Esophagus mucosa (tissue), 1 donor: ENCODE data around the gene ASNS. TPM values are rescaled to one million over a fixed set of nuclear protein-coding genes. Genes with fewer than 3 reads are reported as not detected.
A peak's percentile ranks its signal among the peaks of the same experiment; 100 is the strongest.
"Not testable (repeated sequence)": the region's sequence is repeated elsewhere in the genome, so short reads cannot be mapped to it uniquely, and the experiment has no call there.

ENCODE experiments used
- ATAC-seq: fragments of 200-7000 bp; cut with Tn5 transposase; one replicate; pipeline ENCODE4 v1.9.1; 2020
- total RNA-seq: library from RNA; stranded (reverse); gene quantifications from one replicate; pipeline ENCODE4 v1.2.4, GENCODE V29; 2023
- donor health status: DM: yes; HTN: yes; CAD: no.

ASNS gene, protein sequence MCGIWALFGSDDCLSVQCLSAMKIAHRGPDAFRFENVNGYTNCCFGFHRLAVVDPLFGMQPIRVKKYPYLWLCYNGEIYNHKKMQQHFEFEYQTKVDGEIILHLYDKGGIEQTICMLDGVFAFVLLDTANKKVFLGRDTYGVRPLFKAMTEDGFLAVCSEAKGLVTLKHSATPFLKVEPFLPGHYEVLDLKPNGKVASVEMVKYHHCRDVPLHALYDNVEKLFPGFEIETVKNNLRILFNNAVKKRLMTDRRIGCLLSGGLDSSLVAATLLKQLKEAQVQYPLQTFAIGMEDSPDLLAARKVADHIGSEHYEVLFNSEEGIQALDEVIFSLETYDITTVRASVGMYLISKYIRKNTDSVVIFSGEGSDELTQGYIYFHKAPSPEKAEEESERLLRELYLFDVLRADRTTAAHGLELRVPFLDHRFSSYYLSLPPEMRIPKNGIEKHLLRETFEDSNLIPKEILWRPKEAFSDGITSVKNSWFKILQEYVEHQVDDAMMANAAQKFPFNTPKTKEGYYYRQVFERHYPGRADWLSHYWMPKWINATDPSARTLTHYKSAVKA
- 49.7 TPM for total RNA-seq

DNA sequence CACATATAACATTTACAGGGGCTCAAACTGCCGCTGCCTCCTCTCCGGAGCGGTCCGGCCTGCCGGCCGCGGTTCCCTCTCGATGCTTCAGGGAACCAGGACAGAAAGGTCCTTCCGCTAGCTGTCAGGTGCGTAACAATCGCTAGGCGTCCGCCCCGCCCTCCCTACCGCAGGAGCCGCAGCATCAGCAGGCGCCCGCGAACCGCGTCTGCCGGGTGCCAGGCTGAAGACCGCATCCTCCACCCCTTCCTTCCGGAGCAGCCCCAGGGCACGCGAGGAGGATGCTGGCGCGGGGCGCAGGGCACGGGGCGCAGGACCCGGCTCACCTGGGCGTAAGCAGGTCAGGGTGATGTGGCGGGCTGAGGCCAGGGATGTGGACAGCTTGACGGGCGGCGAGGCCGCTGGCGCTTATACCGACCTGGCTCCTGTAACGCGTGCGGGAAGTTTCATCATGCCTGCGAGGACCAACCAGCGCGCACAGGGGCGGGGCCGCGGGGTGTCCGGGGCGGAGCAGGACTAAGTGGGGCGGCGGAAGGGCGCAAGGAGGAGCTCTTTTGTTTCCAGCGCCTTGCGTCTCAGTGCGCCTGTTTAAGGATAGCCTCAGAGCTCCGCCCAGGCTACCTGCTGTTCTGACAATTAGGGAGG, at the start of gene ASNS:
Gene ASNS (minus strand): TSS at position 384 of the 645 bp plus-strand sequence. CDS start 3,252 bp downstream, outside the sequence.
- peak; percentile 100 for ATAC-seq

DNA sequence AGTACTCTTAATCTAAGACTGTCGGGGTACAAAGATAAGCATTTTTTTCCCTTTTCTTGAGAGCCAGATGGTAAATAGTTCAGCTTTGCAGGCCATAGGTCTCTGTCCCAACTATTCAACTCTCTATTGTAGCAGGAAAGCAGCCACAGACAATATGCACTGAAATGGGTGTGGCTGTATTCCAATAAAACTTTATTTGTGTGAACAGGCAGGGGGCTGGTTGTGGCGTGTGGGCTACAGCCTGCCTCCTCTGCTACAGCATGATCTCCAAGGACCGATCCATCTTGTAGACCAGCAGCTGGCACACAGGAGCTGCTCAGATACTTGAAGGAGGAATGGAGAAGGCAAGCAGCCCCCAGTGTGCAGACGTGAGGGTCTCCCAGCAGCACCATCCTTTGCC, 49.0 kb upstream of the ASNS start:
- not testable (repeated sequence) for ATAC-seq

DNA sequence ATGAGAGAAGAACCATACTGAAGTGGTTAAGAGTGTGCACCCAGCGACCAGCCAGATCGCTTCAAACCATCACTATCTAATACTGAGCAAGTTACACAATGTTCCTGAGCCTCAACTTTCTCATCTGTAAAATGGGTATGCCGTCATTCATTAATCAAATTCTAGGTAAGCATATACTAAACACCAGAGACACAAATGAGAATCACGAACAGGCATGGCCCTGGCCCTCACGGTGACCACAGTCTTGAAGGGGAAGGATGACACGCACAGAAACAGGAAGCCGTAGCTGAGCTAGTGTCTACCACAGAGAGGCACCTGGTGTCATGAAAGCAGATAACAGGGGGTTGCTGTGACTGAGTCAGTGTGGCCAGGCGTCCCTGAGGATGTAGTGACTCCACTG, 43.1 kb upstream of the ASNS start:
- not testable (repeated sequence) for ATAC-seq

DNA sequence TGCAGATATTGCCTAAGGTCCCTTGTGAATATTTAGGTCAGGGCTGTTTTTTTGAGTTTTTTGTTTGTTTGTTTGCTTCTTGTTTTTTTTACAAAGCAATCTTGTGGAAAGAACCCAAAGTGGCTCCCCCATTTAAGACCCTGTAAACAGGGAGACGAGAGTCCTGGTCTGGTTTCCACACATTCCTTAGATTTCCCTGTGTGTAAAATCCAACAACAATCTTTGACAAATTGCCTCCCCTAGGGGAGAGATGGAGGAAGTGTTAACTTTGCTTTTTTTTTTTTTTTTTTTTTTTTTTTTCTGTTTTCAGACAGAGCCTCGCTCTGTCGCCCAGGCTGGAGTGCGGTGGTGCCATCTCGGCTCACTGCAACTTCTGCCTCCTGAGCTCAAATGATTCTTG, 40.1 kb upstream of the ASNS start:
- not testable (repeated sequence) for ATAC-seq

DNA sequence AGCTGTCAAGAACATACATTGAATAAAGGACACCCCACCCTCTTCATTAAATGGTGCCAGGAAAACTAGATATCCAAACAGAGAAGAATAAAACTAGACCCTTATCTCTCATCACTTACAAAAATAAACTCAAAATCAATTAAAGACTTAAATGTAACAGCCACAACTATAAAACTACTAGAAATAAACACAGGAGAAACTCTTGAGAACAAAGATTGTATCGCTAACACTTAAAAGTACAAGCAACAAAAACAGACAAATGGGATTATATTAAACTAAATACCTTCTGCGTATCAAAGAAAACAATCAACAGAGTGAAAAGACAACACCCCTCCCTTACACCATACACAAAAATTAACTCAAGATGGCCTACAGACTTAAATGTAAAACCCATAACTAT, 24.7 kb upstream of the ASNS start:
- not testable (repeated sequence) for ATAC-seq

DNA sequence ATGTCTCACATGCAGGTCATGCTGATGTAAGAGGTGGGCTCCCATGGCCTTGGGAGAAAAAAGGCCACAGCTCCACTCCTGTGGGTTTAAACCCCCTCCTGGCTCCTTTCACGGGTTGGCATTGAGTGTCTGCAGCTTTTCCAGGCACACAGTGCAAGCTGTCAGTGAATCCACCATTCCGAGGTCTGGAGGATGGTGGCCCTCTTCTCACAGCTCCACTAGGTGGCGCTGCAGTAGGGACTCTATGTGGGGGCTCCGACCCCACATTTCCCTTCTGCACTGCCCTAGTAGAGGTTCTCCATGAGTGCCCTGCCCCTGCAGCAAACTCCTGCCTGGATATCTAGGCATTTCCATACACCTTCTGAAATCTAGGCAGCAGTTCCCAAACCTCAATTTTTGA, 19.5 kb upstream of the ASNS start:
- ATAC-seq, result not testable (repeated sequence)

DNA sequence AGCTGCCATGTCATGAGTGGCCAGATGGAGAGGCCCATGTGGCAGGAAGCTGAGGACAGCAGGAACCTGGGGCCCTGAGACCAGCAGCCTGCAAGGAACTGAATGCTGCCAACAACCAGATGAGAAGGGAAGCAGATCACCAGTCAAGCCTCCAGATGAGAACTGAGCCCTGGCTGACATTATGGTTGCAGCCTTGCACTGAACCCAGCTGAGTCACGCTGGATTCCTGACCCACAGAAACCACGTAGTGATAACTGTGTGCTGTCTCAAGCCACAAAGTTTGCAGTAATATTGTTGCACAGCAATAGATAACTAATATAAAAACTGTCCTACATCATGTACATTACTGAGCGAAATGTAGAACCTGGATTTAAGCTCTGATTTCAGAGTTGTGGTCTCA, 7.3 kb upstream of the ASNS start:
- not testable (repeated sequence) for ATAC-seq

DNA sequence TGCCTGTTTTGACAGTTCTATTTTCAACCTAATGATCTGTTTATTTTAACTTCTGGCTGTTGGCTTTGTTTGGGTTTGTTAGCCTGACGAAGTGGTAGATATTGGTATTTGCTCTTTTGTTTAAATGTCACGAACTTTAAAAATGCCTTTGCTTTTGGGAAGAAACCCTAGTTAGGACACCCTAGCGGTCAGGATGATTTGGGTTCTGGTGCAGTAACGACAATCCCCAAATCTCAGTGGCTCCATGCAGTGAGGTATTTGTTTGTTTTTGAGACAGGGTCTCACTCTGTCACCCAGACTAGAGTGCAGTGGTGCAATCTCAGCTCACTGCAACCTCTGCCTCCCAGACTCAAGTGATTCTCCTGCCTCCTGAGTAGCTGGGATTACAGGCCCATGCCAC, 2.7 kb upstream of the ASNS start:
- not testable (repeated sequence) for ATAC-seq

DNA sequence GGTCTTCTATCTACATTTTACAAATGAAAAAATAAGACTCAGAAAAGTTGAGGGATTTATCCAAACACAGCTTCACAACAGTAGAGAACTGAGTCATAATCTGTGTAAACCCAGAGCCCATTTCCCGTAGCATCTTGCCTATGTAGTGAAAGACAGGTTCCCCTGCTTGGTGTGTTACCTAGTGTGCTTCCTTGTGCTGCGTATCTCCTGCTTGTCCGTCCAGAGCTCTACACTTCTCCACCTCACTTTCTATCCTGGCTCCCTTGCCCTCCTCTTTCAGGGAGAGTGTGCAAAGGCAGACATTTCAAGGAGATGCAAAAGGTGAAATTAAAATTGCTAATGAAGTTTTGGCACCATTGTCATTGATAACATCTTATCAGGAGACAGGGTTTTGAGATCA, 1.4 kb upstream of the ASNS start:
- peak; percentile 43 for ATAC-seq

DNA sequence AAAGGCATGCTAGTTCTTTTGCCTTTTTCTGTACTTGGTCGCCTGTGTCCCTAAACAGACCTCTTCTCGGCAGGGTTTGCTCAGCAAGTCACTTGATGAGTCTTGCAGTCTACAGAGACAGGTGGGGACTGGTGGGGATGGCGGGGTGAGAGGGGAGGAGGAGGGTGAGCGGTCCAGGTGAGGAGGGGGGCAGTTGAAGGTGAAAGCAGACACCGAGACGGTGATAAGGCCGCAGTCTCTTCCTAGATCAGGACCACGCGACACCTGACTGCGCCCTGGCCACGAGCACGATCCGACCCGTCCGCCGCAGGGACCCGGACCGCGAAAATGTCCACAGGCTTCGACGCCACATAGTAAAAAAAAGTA, 566 bp downstream of the ASNS start:
- ATAC-seq, result peak; percentile 38

DNA sequence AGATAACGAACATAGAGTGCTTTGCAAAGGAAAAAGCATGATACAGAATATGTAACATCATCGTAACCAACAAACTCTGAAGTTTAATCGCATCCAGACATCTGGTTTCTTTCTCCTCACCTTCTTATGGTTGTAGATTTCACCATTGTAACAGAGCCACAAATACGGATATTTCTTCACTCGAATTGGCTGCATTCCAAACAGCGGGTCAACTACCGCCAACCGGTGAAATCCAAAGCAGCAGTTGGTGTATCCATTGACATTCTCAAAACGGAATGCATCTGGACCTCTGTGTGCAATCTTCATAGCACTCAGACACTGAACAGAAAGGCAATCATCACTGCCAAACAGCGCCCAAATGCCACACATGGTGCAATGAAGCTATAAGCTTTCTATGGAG, 3.4 kb downstream of the ASNS start:
- no peak for ATAC-seq

DNA sequence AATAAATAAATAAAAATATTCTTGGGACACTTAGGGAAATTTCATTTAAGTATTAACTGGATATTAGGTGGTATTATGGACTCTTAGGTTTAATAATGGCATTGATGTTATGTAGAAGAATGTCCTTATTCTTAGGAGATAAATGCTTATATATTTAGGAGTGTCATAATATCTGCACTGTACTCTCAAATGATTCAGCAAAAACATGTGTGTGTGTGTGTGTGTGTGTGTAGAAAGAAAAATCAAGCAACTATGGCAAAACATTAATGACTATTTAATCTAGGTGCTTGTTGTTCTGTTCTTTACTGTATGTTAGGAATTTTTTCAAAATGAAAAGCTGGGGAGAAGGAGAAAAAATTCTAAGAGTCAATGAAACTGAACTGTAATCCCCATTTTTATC, 3.9 kb downstream of the ASNS start:
- ATAC-seq, result no peak

DNA sequence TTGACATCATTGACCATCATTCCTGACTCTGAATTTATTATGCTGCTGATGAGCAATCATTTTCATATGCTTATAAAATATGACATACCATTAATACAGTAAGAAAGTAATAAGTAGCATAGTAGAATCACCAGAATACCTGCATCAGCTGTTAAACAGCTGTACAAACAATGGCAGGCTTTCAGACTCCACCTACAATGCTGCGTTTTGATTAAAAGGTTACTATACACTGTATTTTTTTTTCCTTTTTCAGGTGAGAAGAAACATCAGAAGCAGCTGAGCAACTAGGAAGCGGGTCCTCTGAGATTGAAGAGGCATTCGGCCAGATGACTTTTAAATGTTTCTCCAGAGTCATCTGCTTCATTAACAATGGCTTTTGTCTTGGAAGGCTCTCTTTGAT, 7.1 kb downstream of the ASNS start:
- ATAC-seq, result no peak

DNA sequence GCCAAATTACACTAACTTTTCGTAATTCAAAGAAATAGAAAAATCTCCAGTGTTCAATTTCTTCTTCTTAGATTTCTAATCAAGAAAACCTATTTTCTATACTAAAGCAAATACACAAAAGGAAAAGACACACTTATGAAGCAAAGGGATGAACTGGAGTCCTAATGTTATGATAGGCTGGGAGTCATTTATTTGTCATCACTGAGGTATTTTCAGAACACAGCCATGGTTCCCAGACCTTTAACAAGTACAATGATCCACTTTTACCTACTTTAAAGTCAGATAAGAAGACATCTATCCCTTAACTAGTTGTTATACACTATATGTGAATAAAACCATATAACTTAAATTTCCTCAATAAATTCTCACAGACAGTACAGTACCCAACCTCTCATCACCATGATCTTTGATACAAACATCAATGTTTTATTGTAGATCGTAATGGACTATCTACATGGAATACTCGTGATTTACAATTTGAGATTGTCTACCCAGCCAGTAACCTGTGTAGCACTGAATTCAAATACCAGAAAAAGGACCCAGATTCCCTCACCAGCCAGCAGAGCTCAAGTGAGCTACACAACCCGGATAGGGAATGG, 12.5 kb downstream of the ASNS start:
- no peak for ATAC-seq

DNA sequence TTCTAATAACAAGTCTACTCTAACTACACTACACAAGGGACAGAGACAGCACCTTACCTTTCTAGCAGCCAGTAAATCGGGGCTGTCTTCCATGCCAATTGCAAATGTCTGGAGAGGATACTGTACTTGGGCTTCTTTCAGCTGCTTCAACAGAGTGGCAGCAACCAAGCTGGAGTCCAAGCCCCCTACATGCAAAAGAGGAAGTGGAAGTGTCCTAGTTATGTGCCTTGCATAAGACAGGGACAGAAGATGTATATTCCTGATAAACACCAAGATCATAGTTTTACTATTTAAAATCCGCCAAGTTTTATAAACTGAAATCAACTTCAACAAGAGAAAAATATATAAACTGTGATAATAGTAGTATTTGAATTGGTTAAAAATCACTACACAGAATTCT, 14.0 kb downstream of the ASNS start:
- ATAC-seq, result no peak

DNA sequence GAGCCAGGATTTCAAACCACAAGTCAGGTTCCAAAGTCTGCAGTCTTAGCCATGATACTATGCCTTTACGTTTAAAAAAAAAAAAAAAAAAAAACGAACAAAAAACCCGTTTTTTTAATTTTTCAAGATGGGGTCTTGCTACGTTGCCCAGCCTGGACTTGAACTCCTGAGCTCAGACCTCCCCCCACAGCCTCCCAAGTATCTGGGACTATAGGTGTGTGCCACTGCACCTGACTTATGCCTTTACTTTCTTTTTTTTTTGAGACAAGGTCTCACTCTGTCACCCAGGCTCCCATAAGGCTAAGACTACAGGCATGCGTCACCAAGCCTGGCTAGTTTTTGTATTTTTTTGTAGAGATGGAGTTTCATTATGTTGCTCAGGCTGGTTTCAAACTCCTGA, 14.7 kb downstream of the ASNS start:
- ATAC-seq, result no peak

DNA sequence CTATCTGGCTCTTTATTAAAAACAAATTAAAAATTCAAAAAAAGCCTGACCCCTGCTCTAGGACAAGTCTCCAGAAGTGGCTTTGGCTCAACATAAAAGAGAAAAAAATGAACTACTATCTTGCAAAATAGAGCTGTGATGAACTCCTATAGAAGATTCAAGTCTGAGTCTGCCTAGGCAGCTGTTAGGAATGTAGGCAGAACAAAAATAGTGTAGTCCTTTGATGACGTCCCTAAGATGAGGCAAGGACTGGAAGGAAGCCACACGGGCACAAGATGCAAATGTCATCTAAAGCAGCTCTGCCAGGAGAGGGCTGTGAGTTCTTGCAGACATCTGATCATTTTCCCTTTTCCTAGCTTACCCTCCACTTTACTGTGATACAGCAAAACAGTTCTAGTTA, 20.5 kb downstream of the ASNS start:
- ATAC-seq, result no peak

DNA sequence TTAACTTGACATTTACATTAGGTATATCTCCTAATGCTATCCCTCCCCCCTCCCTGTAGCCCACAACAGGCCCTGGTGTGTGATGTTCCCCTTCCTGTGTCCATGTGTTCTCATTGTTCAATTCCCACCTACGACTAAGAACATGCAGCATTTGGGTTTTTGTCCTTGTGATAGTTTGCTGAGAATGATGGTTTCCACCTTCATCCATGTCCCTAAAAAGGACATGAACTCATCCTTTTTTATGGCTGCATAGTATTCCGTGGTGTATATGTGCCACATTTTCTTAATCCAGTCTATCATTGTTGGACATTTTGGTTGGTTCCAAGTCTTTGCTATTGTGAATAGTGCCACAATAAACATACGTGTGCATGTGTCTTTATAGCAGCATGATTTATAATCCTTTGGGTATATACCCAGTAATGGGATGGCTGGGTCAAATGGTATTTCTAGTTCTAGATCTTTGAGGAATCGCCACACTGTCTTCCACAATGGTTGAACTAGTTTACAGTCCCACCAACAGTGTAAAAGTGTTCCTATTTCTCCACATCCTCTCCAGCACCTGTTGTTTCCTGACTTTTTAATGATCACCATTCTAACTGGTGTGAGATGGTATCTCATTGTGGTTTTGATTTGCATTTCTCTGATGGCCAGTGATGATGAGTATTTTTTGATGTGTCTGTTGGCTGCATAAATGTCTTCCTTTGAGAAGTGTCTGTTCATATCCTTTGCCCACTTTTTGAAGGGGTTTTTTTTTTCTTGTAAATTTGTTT, 21.8 kb downstream of the ASNS start:
- not testable (repeated sequence) for ATAC-seq

DNA sequence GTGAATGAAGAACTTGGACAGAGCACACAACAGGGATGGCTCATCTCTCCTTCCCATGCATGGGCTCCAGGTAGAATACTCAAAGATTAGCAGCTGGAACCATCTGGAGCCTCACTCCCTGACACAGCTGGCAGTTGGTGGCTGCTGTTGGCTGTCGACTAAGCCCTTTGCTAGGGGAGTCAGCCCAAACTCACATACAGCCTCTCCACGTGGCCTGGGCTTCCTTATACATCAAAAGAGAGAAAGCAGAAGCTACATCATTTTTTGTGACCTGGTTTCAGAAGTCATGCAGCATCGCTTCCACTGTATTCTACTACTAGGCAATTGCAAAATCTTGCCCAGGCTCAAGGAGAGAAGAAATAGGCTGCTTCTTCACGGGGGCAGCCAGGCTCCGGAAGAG, 24.4 kb downstream of the ASNS start:
- ATAC-seq, result no peak

DNA sequence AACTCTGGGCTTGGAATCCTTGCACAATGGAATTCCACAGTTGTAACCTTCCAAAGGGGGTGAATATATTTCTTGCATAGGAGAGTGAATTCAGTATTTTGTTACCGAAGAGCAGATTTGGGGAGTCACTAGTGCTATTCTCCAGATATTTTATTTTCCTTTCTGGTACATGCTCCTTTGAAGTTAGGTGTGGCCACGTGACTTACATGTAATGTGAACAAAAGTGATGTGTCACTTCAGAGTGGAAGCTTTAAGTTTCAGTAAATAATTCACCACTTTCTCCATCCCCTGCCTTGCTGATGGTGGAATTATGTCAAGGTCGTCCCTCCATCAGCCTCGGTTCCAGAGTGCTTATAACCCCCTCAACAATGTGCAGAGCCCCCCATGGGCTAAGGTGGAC, 25.3 kb downstream of the ASNS start:
- ATAC-seq, result no peak

DNA sequence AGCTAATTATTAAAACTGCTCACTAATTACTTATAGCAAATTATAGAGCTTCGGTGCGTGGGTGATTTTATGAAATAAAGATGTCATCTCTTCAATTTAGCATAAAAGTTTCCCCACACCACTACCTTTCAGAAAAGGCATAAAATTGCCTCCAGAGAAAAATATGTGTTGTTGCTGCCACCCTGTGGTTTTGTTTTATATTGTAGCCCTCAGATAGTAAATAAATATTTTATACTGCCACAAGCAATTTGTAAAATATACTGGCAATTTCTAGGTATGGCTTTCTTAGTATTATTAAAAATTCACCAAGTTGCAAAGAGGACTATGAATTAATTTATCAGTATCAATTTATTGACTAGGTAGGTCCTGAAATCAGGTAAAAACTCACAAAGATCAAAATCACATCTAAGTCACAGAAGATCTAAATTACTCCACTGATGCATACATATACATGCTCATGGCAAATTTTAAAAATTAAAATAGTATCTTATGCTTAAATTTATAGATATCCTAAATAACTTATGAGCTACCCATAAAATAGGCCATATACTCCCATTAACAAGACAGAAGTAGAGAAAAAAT, 26.5 kb downstream of the ASNS start:
- ATAC-seq, result no peak

DNA sequence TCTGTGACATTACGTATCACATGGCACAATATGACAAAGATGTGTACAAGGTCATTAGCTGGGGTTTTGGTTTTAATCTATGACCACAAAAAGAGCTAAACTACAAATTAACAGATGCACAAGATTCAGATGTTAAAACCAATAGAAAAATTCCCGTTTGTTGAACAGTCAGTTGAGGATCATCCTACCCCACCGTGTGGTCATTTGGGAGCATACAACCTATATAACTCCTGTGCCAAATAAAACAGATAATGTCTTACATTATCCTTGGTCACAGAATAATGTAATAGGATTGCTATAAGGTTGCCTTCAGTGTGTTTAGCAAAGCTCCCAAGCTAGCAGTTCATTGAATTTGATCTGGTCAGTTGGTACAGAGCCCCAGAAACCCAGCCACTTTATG, 28.2 kb downstream of the ASNS start:
- no peak for ATAC-seq
